A673 (cell line): Measurements from ENCODE around the gene SMIM32.

Source experiments
- EZH2 ChIP-seq: fragments of 200-600 bp; sonication (generic); IDR thresholded peaks from 2 replicates; pipeline ENCODE4 v1.6.1; 2017; ENCODE audit warnings: borderline replicate concordance, low read depth, mild to moderate bottlenecking, mixed read lengths, antibody characterized with exemption, low read length; ENCODE audit not compliant: poor library complexity, severe bottlenecking
- TF ChIP-seq, protein P1 (sequence below): fragments of 300-800, 200-600 bp; sonication (generic); conservative IDR thresholded peaks from 2 replicates; pipeline ENCODE4 v1.5.1; 2017; ENCODE audit warnings: low read depth, mild to moderate bottlenecking, antibody characterized with exemption, low read length, moderate library complexity, mixed read lengths

DNA sequence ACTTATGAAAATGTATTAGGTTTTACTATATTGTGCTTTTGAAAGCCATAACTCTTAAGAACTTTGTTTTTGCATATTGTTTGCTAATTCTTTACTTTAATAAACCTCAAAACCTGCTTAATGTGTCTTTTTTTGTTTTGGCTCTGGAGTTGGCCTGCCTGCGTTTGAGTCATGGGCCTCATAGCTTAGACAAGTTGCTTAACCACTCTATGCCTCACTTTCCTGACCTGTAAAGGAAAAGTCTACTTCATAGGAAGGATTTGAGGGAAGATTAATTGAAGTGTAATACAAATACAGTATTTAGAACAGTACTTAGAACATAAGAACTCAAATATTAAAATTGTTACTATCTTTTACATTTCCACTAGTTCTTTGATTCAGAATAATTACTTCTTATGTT, 10.3 kb downstream of the SMIM32 start:
- TF ChIP-seq, protein P1, sequence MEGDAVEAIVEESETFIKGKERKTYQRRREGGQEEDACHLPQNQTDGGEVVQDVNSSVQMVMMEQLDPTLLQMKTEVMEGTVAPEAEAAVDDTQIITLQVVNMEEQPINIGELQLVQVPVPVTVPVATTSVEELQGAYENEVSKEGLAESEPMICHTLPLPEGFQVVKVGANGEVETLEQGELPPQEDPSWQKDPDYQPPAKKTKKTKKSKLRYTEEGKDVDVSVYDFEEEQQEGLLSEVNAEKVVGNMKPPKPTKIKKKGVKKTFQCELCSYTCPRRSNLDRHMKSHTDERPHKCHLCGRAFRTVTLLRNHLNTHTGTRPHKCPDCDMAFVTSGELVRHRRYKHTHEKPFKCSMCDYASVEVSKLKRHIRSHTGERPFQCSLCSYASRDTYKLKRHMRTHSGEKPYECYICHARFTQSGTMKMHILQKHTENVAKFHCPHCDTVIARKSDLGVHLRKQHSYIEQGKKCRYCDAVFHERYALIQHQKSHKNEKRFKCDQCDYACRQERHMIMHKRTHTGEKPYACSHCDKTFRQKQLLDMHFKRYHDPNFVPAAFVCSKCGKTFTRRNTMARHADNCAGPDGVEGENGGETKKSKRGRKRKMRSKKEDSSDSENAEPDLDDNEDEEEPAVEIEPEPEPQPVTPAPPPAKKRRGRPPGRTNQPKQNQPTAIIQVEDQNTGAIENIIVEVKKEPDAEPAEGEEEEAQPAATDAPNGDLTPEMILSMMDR: no peak
- TF ChIP-seq EZH2: no peak
